ENCODE data around the gene ACTL8. TPM values are rescaled to one million over a fixed set of nuclear protein-coding genes. Genes with fewer than 3 reads are reported as not detected.

ACTL8 gene
- total and polyA plus RNA-seq, 11 donors: not detected

DNA sequence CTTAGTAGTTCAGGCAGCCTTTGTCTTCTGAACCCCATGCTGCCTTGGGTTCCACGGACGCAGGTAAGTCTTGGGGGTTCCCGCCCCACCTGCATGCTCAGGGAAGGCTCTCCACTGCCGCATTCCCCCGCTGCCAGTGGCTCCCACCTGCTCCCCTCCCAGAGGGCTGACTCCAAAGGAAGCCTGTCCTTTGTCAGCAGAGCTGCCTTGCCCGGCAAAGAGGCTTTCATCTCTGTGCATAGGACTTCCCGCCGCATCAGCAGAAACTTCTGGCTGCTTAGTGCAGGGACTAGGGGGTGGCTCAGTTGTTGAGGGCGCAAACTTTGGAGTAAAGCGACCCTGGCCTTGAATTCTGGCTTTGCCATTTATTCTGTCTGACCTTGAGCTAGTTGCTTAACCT is 25.2 kb upstream of the ACTL8 start:
- no peak for TF ChIP-seq POLR2A (IDR thresholded peaks at IDR 0.05)
- TF ChIP-seq, protein P1, sequence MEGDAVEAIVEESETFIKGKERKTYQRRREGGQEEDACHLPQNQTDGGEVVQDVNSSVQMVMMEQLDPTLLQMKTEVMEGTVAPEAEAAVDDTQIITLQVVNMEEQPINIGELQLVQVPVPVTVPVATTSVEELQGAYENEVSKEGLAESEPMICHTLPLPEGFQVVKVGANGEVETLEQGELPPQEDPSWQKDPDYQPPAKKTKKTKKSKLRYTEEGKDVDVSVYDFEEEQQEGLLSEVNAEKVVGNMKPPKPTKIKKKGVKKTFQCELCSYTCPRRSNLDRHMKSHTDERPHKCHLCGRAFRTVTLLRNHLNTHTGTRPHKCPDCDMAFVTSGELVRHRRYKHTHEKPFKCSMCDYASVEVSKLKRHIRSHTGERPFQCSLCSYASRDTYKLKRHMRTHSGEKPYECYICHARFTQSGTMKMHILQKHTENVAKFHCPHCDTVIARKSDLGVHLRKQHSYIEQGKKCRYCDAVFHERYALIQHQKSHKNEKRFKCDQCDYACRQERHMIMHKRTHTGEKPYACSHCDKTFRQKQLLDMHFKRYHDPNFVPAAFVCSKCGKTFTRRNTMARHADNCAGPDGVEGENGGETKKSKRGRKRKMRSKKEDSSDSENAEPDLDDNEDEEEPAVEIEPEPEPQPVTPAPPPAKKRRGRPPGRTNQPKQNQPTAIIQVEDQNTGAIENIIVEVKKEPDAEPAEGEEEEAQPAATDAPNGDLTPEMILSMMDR (IDR thresholded peaks at IDR 0.05): no peak
- peak in 1 of 5 donors; percentile 28 for DNase-seq
- ATAC-seq: no peak
- intact Hi-C loops (cut with DNase I): no loop called here
- Histone ChIP-seq H3K9me3 (no peaks in the 10 kb centered on the region), H3K4me3 (no peak overlapping the region), H3K27ac (no peak overlapping the region), H3K4me1 (no peaks in the 10 kb centered on the region), H3K27me3 (peaks cover 0 to 22% (median 0%) of the 10 kb centered on the region in 9 donors), H3K36me3 (no peaks in the 10 kb centered on the region)
- 60 to 70% (median 64%) methylated on average over 7 to 10 of the region's 10 CpGs for WGBS, 4 donors

DNA sequence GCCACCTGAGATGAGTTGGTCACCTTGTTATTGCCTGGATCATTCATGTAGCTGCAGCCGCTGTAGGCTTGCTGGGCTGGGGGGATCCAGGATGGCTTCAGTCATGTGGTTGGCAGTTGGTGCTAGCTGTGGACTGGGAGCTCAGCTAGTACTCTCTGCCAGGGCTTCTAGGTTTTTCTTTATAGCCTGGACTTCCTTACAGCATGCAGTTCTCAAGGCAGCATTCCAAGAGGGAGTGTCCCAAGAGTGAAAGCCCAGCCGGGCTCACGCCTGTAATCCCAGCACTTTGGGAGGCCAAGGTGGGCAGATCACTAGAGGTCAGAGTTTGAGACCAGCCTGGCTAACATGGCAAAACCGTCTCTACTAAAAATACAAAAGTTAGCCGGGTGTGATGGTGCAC is 23.7 kb upstream of the ACTL8 start:
- H3K9me3 ChIP-seq: no peaks in the 10 kb centered on the region
- H3K4me3 ChIP-seq: no peak overlapping the region
- intact Hi-C loops (cut with DNase I): no loop called here
- no peaks in the 10 kb centered on the region for H3K4me1 ChIP-seq
- DNase-seq (peak in 1 of 5 donors; percentile 20), ATAC-seq (no peak)
- TF ChIP-seq, protein P1 (IDR thresholded peaks at IDR 0.05): no peak
- 71 to 73% (median 72%) methylated on average over 4 to 5 of the region's 5 CpGs for WGBS, 4 donors
- H3K36me3 ChIP-seq: no peaks in the 10 kb centered on the region
- peaks cover 0 to 28% (median 0%) of the 10 kb centered on the region in 9 donors for H3K27me3 ChIP-seq
- H3K27ac ChIP-seq: no peak overlapping the region

DNA sequence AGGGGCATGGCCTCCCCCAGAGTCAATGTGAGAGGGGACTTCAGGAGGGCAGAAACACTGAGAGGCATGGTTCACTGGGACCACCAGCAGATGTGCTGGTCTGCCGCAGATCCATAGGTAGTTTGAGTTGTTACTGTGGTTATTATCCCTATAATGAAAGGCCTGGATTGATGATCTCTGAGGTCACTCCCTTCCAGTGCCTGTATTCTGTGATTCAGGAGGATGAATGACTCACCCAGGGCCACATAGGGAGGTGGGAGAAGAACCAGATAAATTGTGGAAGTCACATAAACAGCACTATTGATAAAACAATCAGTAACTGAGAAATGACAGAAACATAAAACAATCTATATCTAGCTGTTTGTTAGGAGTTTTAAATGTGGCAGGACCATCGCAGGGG is 22.7 kb upstream of the ACTL8 start:
- ATAC-seq (no peak), DNase-seq (peak in 1 of 5 donors; percentile 0)
- intact Hi-C loops (cut with DNase I): no loop called here
- Histone ChIP-seq H3K9me3 (no peaks in the 10 kb centered on the region), H3K4me1 (no peaks in the 10 kb centered on the region), H3K36me3 (no peaks in the 10 kb centered on the region), H3K4me3 (no peak overlapping the region), H3K27me3 (peaks cover 0 to 31% (median 0%) of the 10 kb centered on the region in 9 donors), H3K27ac (no peak overlapping the region)
- TF ChIP-seq POLR2A (IDR thresholded peaks at IDR 0.05): no peak
- TF ChIP-seq, protein P1 (IDR thresholded peaks at IDR 0.05): no peak
- WGBS, 4 donors: 85 to 88% (median 85%) methylated on average over 2 of the region's 2 CpGs

DNA sequence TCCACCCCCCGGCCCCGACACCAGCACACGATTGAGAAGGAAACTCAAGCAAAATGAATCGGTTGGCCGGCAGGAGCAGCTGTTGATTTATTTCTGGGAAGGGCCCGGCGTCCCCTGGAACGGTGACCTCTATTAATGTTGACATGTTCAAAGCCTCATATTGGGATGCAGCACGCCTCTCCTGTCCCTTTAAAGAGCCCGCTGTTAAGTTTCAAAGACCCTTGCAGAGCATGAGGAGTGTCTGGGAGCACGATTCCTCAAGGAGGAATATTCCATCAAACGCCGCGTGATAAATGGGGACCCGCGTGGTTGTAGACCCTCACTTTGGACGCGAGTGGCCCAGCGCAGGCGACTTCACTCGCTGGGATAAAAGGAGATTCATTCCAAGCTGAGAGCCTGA is 21.5 kb upstream of the ACTL8 start:
- ATAC-seq (no peak), DNase-seq (no peak)
- TF ChIP-seq POLR2A (IDR thresholded peaks at IDR 0.05): no peak
- TF ChIP-seq, protein P1 (IDR thresholded peaks at IDR 0.05): no peak
- Histone ChIP-seq H3K27ac (no peak overlapping the region), H3K36me3 (no peaks in the 10 kb centered on the region), H3K4me1 (no peaks in the 10 kb centered on the region), H3K9me3 (no peaks in the 10 kb centered on the region), H3K4me3 (no peak overlapping the region), H3K27me3 (peaks cover 0 to 27% (median 0%) of the 10 kb centered on the region in 9 donors)
- 73 to 79% (median 76%) methylated on average over 21 of the region's 21 CpGs for WGBS, 4 donors
- intact Hi-C loops (cut with DNase I): no loop called here

Measured in heart left ventricle (tissue), 16 donors.